GM12878 (cell line): ENCODE measurements around the gene OTUD5.

Source experiments
- BCL3 ChIP-seq: IDR thresholded peaks from 2 replicates; pipeline ENCODE4 v1.6.1; 2011; ENCODE audit warnings: borderline replicate concordance, low read depth, mild to moderate bottlenecking, moderate library complexity, low read length; ENCODE audit not compliant: insufficient read depth, poor library complexity, severe bottlenecking
- JUNB ChIP-seq: IDR thresholded peaks from 2 replicates; pipeline ENCODE4 v1.6.1; 2016; ENCODE audit warnings: antibody characterized with exemption, mild to moderate bottlenecking
- JUND ChIP-seq: IDR thresholded peaks from 2 replicates; pipeline ENCODE4 v1.6.1; 2012; ENCODE audit warnings: low read depth, mild to moderate bottlenecking, low read length, improper control_type of control experiment, moderate library complexity
- TAF1 ChIP-seq: IDR thresholded peaks from 2 replicates; pipeline ENCODE4 v1.6.1; 2011; ENCODE audit warnings: mild to moderate bottlenecking, low read depth, low read length, borderline replicate concordance
- TARDBP ChIP-seq: IDR thresholded peaks from 2 replicates; pipeline ENCODE4 v1.6.1; 2016; ENCODE audit warnings: borderline replicate concordance
- TF ChIP-seq, protein P1 (sequence below), 3 experiments: IDR thresholded peaks in 2 of 3; conservative IDR thresholded peaks in 1 of 3; 2 replicates each; pipeline ENCODE4 v1.5.1; 2011; ENCODE audit warnings: low read depth in 3 of 3, low read length in 3 of 3, mild to moderate bottlenecking in 3 of 3, control low read depth in 2 of 3, moderate library complexity in 2 of 3, inconsistent platforms in 1 of 3, mixed read lengths in 1 of 3; ENCODE audit not compliant: control insufficient read depth in 2 of 3, insufficient read depth in 1 of 3; ENCODE audit errors: extremely low read depth in 1 of 3

- TF ChIP-seq, protein P1, sequence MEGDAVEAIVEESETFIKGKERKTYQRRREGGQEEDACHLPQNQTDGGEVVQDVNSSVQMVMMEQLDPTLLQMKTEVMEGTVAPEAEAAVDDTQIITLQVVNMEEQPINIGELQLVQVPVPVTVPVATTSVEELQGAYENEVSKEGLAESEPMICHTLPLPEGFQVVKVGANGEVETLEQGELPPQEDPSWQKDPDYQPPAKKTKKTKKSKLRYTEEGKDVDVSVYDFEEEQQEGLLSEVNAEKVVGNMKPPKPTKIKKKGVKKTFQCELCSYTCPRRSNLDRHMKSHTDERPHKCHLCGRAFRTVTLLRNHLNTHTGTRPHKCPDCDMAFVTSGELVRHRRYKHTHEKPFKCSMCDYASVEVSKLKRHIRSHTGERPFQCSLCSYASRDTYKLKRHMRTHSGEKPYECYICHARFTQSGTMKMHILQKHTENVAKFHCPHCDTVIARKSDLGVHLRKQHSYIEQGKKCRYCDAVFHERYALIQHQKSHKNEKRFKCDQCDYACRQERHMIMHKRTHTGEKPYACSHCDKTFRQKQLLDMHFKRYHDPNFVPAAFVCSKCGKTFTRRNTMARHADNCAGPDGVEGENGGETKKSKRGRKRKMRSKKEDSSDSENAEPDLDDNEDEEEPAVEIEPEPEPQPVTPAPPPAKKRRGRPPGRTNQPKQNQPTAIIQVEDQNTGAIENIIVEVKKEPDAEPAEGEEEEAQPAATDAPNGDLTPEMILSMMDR (IDR thresholded peaks at IDR 0.05 in 2 of 3, conservative IDR thresholded peaks at IDR 0.05 in 1 of 3; ENCODE audit: control insufficient read depth in 2 of 3, extremely low read depth in 1 of 3, insufficient read depth in 1 of 3, low read depth in 3 of 3, low read length in 3 of 3) = no peak
- TF ChIP-seq JUND = no peak
- no peak for TF ChIP-seq TARDBP
- TF ChIP-seq JUNB = no peak
- no peak for TF ChIP-seq TAF1
- no peak for TF ChIP-seq BCL3
Observed at GRCh38 chrX:48974574-48974973, 17.2 kb upstream of the OTUD5 start.
